LoVo (cell line): ENCODE results near the gene THAP10.
"Not testable (repeated sequence)": the region's sequence is repeated elsewhere in the genome, so short reads cannot be mapped to it uniquely, and the experiment has no call there.

Experiments
- DNase-seq: peaks from one replicate; pipeline ENCODE4 v3.0.0-alpha.2; 2016; ENCODE audit warnings: low spot score

Gene THAP10

GRCh38 chr15:70892002-70892911 is at the start of gene THAP10, which contains the start of gene LRRC49:
TSS of gene THAP10 (minus strand) at chr15:70892433. CDS start at chr15:70892272, 161 bp downstream.
TSS of gene LRRC49 (plus strand) at chr15:70892826. CDS start at chr15:70892895, 69 bp downstream.
- peak; percentile 95 for DNase-seq

GRCh38 chr15:70936326-70936725 is 44.1 kb upstream of the THAP10 start:
- no peak for DNase-seq

- DNase-seq = no peak
Measured at GRCh38 chr15:70935631-70936030, 43.4 kb upstream of the THAP10 start.

- DNase-seq = no peak
Measured at GRCh38 chr15:70933411-70933810, 41.2 kb upstream of the THAP10 start.

- DNase-seq = no peak
Measured at GRCh38 chr15:70932397-70932796, 40.2 kb upstream of the THAP10 start.

- DNase-seq = no peak
Measured at GRCh38 chr15:70931821-70932220, 39.6 kb upstream of the THAP10 start.

- not testable (repeated sequence) for DNase-seq
Measured at GRCh38 chr15:70926914-70927313, 34.7 kb upstream of the THAP10 start.

- no peak for DNase-seq
Measured at GRCh38 chr15:70923311-70924080, 31.3 kb upstream of the THAP10 start.

GRCh38 chr15:70922119-70922518 is 29.9 kb upstream of the THAP10 start:
- no peak for DNase-seq

- no peak for DNase-seq
Measured at GRCh38 chr15:70920981-70921696, 28.9 kb upstream of the THAP10 start.

- no peak for DNase-seq
Measured at GRCh38 chr15:70917955-70918354, 25.7 kb upstream of the THAP10 start.

GRCh38 chr15:70916531-70916930 is 24.3 kb upstream of the THAP10 start:
- no peak for DNase-seq

GRCh38 chr15:70912187-70912586 is 20.0 kb upstream of the THAP10 start:
- peak; percentile 12 for DNase-seq

GRCh38 chr15:70910958-70911357 is 18.7 kb upstream of the THAP10 start:
- DNase-seq = no peak

GRCh38 chr15:70907784-70908471 is 15.7 kb upstream of the THAP10 start:
- DNase-seq = no peak

- DNase-seq = no peak
Measured at GRCh38 chr15:70906842-70907241, 14.6 kb upstream of the THAP10 start.

GRCh38 chr15:70902107-70902506 is 9.9 kb upstream of the THAP10 start:
- peak; percentile 69 for DNase-seq

- DNase-seq = peak; percentile 51
Measured at GRCh38 chr15:70892912-70893560, 803 bp upstream of the THAP10 start.

GRCh38 chr15:70882361-70882760 is 9.9 kb downstream of the THAP10 start:
- DNase-seq = no peak

GRCh38 chr15:70880781-70881180 is 11.5 kb downstream of the THAP10 start:
- DNase-seq = no peak

GRCh38 chr15:70879401-70879800 is 12.8 kb downstream of the THAP10 start:
- no peak for DNase-seq
